Right renal cortex interstitium (tissue), 3 donors: ENCODE data around the gene PTRH2. TPM values are rescaled to one million over a fixed set of nuclear protein-coding genes. Genes with fewer than 3 reads are reported as not detected.
"Not testable (repeated sequence)": the region's sequence is repeated elsewhere in the genome, so short reads cannot be mapped to it uniquely, and the experiment has no call there.

Experiments used
- DNase-seq, 3 donors: peaks; one replicate each; pipeline ENCODE4 v3.0.0-alpha.2; 2013; ENCODE audit warnings: low read depth in 3 of 3, low spot score in 2 of 3
- polyA plus RNA-seq, 3 donors: library from polyadenylated mRNA; unstranded; fragments of 120-200 nt; gene quantifications; one replicate each; pipeline ENCODE4 v1.2.1, GENCODE V29; 2013; ENCODE audit not compliant: insufficient read length in 3 of 3

The PTRH2 gene
- polyA plus RNA-seq, 3 donors = 26.6 to 30.9 (median 29.8) TPM

DNA sequence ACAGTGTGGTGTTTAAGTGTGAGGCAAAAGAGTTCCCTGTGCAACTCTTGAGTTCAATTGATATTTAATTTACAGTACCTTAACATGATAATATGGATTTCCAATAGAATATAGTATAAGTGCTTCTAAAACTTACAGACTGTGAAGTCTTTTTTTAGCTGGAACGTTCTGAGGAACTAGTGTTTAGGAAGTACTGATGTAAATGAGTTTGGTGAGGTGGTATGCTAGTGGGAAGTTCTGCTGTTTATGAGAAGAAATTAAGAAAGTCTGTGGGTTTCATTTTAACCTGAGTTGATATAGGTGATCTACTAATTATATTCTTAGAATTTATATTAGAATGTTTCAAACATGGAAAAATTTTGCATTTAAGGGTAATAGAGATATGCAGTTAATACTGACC, 32.0 kb downstream of the PTRH2 start:
- DNase-seq = no peak

DNA sequence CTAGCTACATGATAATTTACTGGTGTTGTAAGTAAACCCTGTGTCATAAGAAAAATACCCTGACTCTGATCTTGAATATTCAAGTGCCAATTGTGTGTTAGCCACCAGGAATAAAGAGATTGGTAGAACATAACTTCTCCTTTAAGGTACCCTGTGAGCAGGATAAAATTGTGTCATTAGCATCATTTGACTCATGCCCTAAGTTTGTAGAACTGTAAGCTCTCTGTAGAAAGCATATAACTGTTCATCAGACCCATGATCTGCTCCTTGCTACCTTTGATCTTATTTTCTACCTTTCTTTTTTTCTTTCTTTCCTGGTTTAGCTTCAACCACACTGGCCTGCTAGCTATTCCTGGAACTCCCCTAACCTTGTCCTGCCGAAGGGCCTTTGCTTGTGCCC, 35.8 kb downstream of the PTRH2 start:
- no peak for DNase-seq

DNA sequence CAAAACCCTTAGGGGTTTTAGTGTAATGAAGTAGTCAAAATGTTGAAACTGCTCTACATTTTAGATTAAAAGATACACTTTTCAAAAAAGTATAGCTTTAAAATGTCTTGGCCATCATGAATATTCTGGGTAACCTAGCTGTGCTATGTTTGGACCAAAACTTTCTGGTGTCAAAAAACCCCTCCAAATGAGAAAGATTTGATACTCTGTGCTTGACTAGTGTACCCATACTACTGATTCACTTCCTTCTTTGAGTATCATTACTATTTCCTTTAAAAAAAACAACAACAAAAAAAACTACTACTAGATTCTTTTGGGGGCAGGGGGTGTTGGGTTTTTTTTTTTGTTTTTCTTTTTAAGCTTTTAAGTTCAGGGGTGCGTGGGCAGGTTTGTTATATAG, 37.3 kb downstream of the PTRH2 start:
- no peak for DNase-seq

DNA sequence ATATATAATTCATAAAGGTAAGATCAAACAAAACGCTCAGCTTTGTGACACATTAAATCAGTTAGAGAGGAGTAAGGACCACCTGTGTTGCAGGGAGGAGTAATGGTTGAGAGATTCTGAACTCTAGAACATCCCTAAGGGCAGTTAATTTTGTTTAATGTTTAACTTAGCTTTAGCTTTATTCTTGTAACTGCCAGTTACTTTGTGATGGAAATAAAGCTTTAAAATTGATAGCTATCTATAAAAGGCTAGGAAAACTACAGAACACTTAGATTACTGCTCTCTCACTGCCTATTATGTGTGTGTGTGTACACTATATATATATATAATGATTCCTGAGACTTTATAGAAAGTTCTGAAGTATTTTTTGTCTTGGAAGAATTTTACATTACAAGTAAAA, 37.8 kb downstream of the PTRH2 start:
- peak; percentile 19 to 39 (median 23) for DNase-seq

DNA sequence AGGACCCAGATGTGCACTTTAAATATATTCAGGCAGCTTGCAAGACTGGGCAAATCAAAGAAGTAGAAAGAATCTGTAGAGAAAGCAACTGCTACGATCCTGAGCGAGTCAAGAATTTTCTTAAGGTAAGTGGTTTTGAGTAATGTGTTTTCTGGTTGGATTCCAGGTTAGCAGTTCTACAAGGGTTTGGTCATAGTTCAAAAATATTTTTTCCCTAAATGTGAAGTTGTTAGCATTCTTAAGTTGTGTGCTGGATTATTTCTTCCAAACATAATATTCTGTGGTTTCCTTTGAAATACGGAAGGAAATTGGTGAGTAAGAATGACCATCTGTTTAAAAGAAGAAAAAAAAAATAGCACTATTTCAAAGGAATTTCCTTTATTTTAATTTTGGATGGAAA, 38.4 kb downstream of the PTRH2 start:
- DNase-seq = no peak

DNA sequence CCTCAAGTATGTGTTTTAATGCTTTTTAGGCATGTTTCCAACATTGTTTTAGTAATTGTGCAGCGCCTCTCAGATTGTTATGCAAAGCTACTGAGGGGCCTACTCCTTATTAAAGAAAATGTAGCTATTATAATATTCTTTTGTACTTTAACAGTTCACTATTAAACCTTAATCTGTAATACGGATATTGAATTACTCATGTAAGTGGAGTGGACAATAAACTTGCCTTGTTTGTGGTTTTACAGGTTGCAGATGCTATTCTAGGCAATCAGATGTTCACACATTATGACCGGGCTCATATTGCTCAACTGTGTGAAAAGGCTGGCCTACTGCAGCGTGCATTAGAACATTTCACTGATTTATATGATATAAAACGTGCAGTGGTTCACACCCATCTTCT, 41.0 kb downstream of the PTRH2 start:
- DNase-seq = no peak

DNA sequence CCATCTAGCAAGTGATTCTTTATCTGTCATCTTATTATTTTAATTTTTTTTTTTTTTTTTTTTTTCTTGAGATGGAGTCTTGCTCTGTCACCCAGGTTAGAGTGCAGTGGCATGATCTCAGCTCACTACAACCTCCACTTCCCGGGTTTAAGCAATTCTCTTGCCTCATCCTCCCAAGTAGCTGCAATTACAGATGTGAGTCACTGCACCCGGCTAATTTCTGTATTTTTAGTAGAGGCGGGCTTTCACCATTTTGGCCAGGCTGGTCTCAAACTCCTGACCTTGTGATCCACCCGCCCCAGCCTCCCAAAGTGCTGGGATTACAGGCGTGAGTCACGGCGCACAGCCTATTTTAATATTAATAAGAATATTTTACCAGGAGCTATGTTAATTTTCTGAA, 50.6 kb downstream of the PTRH2 start:
- not testable (repeated sequence) for DNase-seq

DNA sequence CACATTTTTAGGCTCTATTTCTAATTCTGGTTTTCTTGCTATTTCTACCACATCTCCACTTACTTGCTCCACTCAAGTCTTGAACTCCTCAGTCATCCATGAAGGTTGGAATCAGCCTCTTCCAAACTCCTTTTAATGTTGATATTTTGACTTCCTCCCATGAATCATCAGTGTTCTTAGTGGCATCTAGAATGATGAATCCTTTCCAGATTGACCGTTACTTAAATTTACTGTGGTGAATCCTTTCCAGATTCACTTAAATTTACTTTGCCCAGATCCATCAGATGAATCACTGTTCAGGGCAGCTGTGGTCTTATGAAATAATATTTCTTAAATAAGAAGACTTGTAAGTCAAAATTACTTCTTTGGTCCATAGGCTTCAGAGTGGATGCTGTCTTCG, 55.1 kb downstream of the PTRH2 start:
- DNase-seq = no peak

DNA sequence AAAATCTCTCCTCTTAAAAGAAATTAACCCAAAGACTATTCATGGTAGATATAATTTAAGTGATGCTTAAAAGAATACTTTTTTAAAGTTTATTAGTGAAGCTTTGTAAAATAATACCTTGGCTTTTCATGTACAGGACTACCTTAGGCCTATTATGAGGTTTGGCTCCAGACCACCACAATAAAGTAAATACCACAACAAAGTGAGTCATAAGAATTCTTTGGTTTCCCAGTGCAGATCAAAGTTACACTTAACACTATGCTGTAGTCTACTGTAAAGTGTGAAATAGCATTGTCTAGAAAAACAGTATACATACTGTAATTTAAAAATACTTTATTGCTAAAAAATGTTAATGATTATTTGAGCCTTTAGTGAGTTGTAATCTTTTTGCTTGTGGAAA, 55.9 kb downstream of the PTRH2 start:
- no peak for DNase-seq

DNA sequence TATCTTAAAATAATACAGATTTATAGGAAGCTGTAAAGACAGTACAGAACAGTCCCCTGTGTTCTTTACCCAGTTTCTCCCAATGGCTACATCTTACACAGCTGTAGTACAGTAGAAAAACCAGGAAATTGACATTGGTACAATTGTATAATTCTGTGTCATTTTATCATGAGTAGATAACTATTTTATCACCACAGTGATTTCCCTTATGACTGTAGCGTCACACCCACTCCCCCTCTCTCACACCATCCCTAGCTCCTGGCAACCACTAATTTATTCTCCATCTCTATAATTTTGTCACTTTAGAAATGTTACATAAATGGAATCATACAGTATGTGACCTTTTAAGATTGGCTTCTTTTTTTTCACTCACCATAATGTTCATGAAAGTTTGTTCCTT, 56.6 kb downstream of the PTRH2 start:
- DNase-seq = no peak

DNA sequence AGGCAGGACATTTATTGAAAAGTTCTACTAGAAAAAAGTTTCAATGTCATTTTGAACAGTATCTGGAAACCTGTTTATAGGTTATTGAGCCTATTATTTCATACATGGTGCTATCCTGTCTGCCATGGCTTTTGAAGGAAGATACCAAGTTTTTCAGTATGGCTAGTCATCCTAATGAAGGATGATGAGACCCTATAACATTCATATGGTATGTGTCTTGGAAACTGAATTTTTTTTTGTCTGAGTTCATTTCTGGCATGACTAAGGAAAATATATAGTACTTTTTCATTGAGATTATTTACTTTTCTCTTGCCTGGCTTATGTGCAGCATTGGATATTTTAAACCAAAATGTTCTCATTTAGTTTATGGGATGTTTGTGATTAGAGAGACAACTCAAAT, 57.3 kb downstream of the PTRH2 start:
- no peak for DNase-seq

Other genes with a start within 250 kb of the PTRH2 start
- 10 to 100 TPM; 84.4 to 98.6 (median 90.5) TPM for gene DHX40, start 141.8 kb downstream of the PTRH2 start, polyA plus RNA-seq
- 100 to 1,000 TPM; 338 to 360 (median 357) TPM for gene CLTC, start 87.5 kb downstream of the PTRH2 start, polyA plus RNA-seq
- gene VMP1, start 224 bp upstream of the PTRH2 start, polyA plus RNA-seq = 100 to 1,000 TPM; 112 to 132 (median 123) TPM
- 10 to 100 TPM; 22.6 to 23.3 (median 23.2) TPM for gene TUBD1, start 185.5 kb upstream of the PTRH2 start, polyA plus RNA-seq
- 10 to 100 TPM; 37.7 to 40.2 (median 40.2) TPM for gene RPS6KB1, start 185.7 kb upstream of the PTRH2 start, polyA plus RNA-seq